H1 (cell line): ENCODE data around the gene XPNPEP2. TPM values are rescaled to one million over a fixed set of nuclear protein-coding genes. Genes with fewer than 3 reads are reported as not detected.

Experiments used
- CTCF ChIA-PET: fragments of 300-600 bp; sonication (Branson Sonifier 250); formaldehyde crosslinking; loops from one replicate; lab custom pipeline; 2021; ENCODE audit not compliant: partially characterized antibody; lab: Charles Lee
- POLR2A ChIA-PET: fragments of 300-600 bp; sonication (Branson Sonifier 250); formaldehyde crosslinking; loops from one replicate; lab custom pipeline; 2021; ENCODE audit warnings: inconsistent platforms; ENCODE audit not compliant: partially characterized antibody; lab: Charles Lee
- DNase-seq, 2 experiments: peaks; one replicate each; pipeline versions ENCODE4 v3.0.0 to v3.0.0-alpha.2; 2010 to 2022; ENCODE audit warnings: low spot score in 2 of 2, low read depth in 1 of 2, mixed read lengths in 1 of 2
- FAIRE-seq: peaks from 2 replicates; lab custom pipeline; 2011; peaks lifted over from hg19 to GRCh38; lab: Jason Lieb, UNC
- H2AFZ ChIP-seq: 2 replicates; pipeline ENCODE4 v1.8.1; 2012; ENCODE audit warnings: low read length, inconsistent platforms
- H2AK5ac ChIP-seq: 2 replicates; pipeline ENCODE4 v1.6.1; 2013; ENCODE audit warnings: low read depth, low read length
- H2BK120ac ChIP-seq: replicated peaks from 2 replicates; pipeline ENCODE3; 2013; ENCODE audit warnings: low read depth, low read length, inconsistent platforms
- H2BK12ac ChIP-seq: 2 replicates; pipeline ENCODE4 v1.6.1; 2013; ENCODE audit warnings: low read depth, low read length
- H2BK15ac ChIP-seq: 2 replicates; pipeline ENCODE4 v1.6.1; 2013; ENCODE audit warnings: low read length
- H2BK20ac ChIP-seq: 2 replicates; pipeline ENCODE4 v1.6.1; 2013; ENCODE audit warnings: low read length
- H2BK5ac ChIP-seq: 2 replicates; pipeline ENCODE4 v1.6.1; 2013; ENCODE audit warnings: low read depth, low read length
- H3K14ac ChIP-seq: 2 replicates; pipeline ENCODE4 v1.6.1; 2013; ENCODE audit warnings: inconsistent platforms; ENCODE audit not compliant: insufficient read length
- H3K18ac ChIP-seq: 2 replicates; pipeline ENCODE4 v1.6.1; 2013; ENCODE audit warnings: low read length; ENCODE audit errors: extremely low read depth
- H3K23ac ChIP-seq: 2 replicates; pipeline ENCODE4 v1.6.1; 2013; ENCODE audit warnings: inconsistent platforms; ENCODE audit not compliant: insufficient read length
- H3K23me2 ChIP-seq: 2 replicates; pipeline ENCODE4 v1.6.1; 2013; ENCODE audit warnings: low read depth, low read length
- H3K27ac ChIP-seq: 2 replicates; pipeline ENCODE4 v1.6.1; 2011; ENCODE audit warnings: low read depth, low read length, inconsistent platforms
- H3K27me3 ChIP-seq, 4 experiments: replicated peaks in 1 of 4; 1 replicate in 1 of 4; 2 replicates in 3 of 4; pipeline versions ENCODE4 v1.6.1 to v1.8.1; 2011 to 2013; ENCODE audit warnings: low read length in 3 of 4, mild to moderate bottlenecking in 3 of 4, inconsistent platforms in 2 of 4, mixed read lengths in 2 of 4, moderate library complexity in 1 of 4; ENCODE audit not compliant: control insufficient read depth in 3 of 4, insufficient read depth in 3 of 4; ENCODE audit errors: extremely low read depth in 1 of 4
- H3K36me3 ChIP-seq, 4 experiments: 2 replicates each; pipeline versions ENCODE4 v1.6.1 to v1.8.1; 2011 to 2013; ENCODE audit warnings: mild to moderate bottlenecking in 4 of 4, low read length in 3 of 4, moderate library complexity in 2 of 4, control low read depth in 1 of 4, inconsistent platforms in 1 of 4; ENCODE audit not compliant: insufficient read depth in 4 of 4, control insufficient read depth in 2 of 4
- H3K4ac ChIP-seq: replicated peaks from 2 replicates; pipeline ENCODE3; 2013; ENCODE audit warnings: low read length, low read depth, mixed read lengths, inconsistent platforms; ENCODE audit not compliant: insufficient read length
- H3K4me1 ChIP-seq, 4 experiments: replicated peaks in 1 of 4; 1 replicate in 1 of 4; 2 replicates in 3 of 4; pipeline versions ENCODE4 v1.6.1 to v1.8.1; 2011 to 2013; ENCODE audit warnings: low read length in 3 of 4, inconsistent platforms in 2 of 4, mixed read lengths in 1 of 4; ENCODE audit not compliant: insufficient read depth in 4 of 4, control insufficient read depth in 3 of 4
- H3K4me2 ChIP-seq, 2 experiments: 2 replicates each; pipeline versions ENCODE4 v1.6.1 to v1.8.1; 2011 to 2013; ENCODE audit warnings: low read depth in 2 of 2, low read length in 2 of 2, control low read depth in 1 of 2, inconsistent platforms in 1 of 2, mild to moderate bottlenecking in 1 of 2; ENCODE audit not compliant: insufficient read depth in 1 of 2
- H3K4me3 ChIP-seq, 4 experiments: fragments of 200-600, 300-600 bp in 1 of 4; sonication (generic), shearing (Covaris generic), sonication (Bioruptor Twin) in 1 of 4; 2 replicates each; pipeline versions ENCODE4 v1.5.1 to v1.8.1; 2011 to 2016; ENCODE audit warnings: low read length in 4 of 4, low read depth in 3 of 4, control low read depth in 2 of 4, inconsistent platforms in 2 of 4, mild to moderate bottlenecking in 2 of 4, mixed read lengths in 1 of 4, moderate library complexity in 1 of 4; ENCODE audit not compliant: insufficient read depth in 2 of 4; ENCODE audit errors: extremely low read depth in 1 of 4
- H3K56ac ChIP-seq: replicated peaks from 2 replicates; pipeline ENCODE3; 2013; ENCODE audit warnings: low read depth, mild to moderate bottlenecking, mixed read lengths, low read length, inconsistent platforms; ENCODE audit not compliant: insufficient read length
- H3K79me1 ChIP-seq: 2 replicates; pipeline ENCODE4 v1.6.1; 2013; ENCODE audit warnings: low read depth, low read length, control low read depth
- H3K79me2 ChIP-seq, 2 experiments: 2 replicates each; pipeline versions ENCODE4 v1.6.1 to v1.8.1; 2012 to 2013; ENCODE audit warnings: low read length in 2 of 2, mild to moderate bottlenecking in 2 of 2, inconsistent platforms in 1 of 2; ENCODE audit not compliant: insufficient read depth in 2 of 2, control insufficient read depth in 1 of 2
- H3K9ac ChIP-seq, 4 experiments: replicated peaks in 1 of 4; 1 replicate in 1 of 4; 2 replicates in 3 of 4; pipeline versions ENCODE4 v1.6.1 to v1.8.1; 2011 to 2013; ENCODE audit warnings: low read depth in 3 of 4, low read length in 3 of 4, control low read depth in 2 of 4, mild to moderate bottlenecking in 2 of 4, moderate library complexity in 2 of 4, inconsistent platforms in 1 of 4; ENCODE audit errors: extremely low read depth in 1 of 4
- H3K9me3 ChIP-seq, 2 experiments: 2 replicates each; pipeline versions ENCODE4 v1.6.1 to v1.8.1; 2012 to 2013; ENCODE audit warnings: mild to moderate bottlenecking in 2 of 2, moderate library complexity in 2 of 2, control low read depth in 1 of 2, inconsistent platforms in 1 of 2, low read depth in 1 of 2, low read length in 1 of 2, mixed read lengths in 1 of 2; ENCODE audit not compliant: insufficient read depth in 2 of 2
- H4K20me1 ChIP-seq, 2 experiments: replicated peaks in 1 of 2; 2 replicates each; pipeline versions ENCODE3 to v1.8.1; 2011 to 2013; ENCODE audit warnings: inconsistent platforms in 2 of 2, low read length in 2 of 2, mild to moderate bottlenecking in 1 of 2; ENCODE audit not compliant: insufficient read depth in 2 of 2, control insufficient read depth in 1 of 2
- H4K5ac ChIP-seq: 2 replicates; pipeline ENCODE4 v1.6.1; 2013; ENCODE audit warnings: low read length, low read depth, mixed read lengths, inconsistent platforms; ENCODE audit not compliant: insufficient read length
- H4K8ac ChIP-seq: 2 replicates; pipeline ENCODE4 v1.8.0; 2013; ENCODE audit warnings: mild to moderate bottlenecking, moderate library complexity, low read length, inconsistent platforms; ENCODE audit not compliant: insufficient read depth; ENCODE audit errors: extremely low read depth
- H4K91ac ChIP-seq: replicated peaks from 2 replicates; pipeline ENCODE3; 2013; ENCODE audit warnings: low read length, mixed read lengths, inconsistent platforms; ENCODE audit not compliant: insufficient read length
- CBX5 ChIP-seq: fragments of 300-800, 300-1000 bp; sonication (generic); IDR thresholded peaks from 2 replicates; pipeline ENCODE4 v1.7.1; 2016; ENCODE audit warnings: antibody characterized with exemption, low read length, low read depth
- CBX8 ChIP-seq: fragments of 300-800, 300-1000 bp; sonication (generic); IDR thresholded peaks from 2 replicates; pipeline ENCODE4 v1.7.1; 2016; ENCODE audit warnings: low read depth, low read length, borderline replicate concordance
- GTF2F1 ChIP-seq: IDR thresholded peaks from 2 replicates; pipeline ENCODE4 v1.6.1; 2012; ENCODE audit warnings: low read depth, low read length, improper control_type of control experiment, borderline replicate concordance
- JUN ChIP-seq: IDR thresholded peaks from 2 replicates; pipeline ENCODE4 v1.6.1; 2011; ENCODE audit warnings: low read depth, mild to moderate bottlenecking, improper control_type of control experiment, low read length
- NRF1 ChIP-seq: IDR thresholded peaks from 2 replicates; pipeline ENCODE4 v1.6.1; 2011; ENCODE audit warnings: mild to moderate bottlenecking, low read depth, low read length, improper control_type of control experiment
- WGBS, 2 experiments: shearing (Covaris generic) in 1 of 2; methylation state at CpG; one replicate each; pipeline versions ENCODE4 v1.1.6 to v1.1.7; 2013 to 2015; ENCODE audit warnings: low lambda C conversion rate in 2 of 2, mixed read lengths in 2 of 2, inconsistent platforms in 1 of 2, low coverage in 1 of 2, missing lambda C conversion rate in 1 of 2; ENCODE audit not compliant: insufficient replicate concordance in 2 of 2, insufficient coverage in 1 of 2, insufficient read length in 1 of 2; ENCODE audit errors: extremely low coverage in 1 of 2, missing lambda C conversion rate in 1 of 2; 5-methylcytosine and 5-hydroxymethylcytosine counted together
- polyA plus RNA-seq, 7 experiments: library from polyadenylated mRNA; depleted of rRNA in 3 of 7; stranded (reverse) in 5 of 7; unstranded in 2 of 7; fragments of >200 nt in 5 of 7; fragments of 200-250 nt in 2 of 7; gene quantifications; 1 replicate in 5 of 7; 2 replicates in 1 of 7; 4 replicates in 1 of 7; pipeline versions ENCODE4 v1.2.1 to v1.2.3, GENCODE V29; 2011 to 2013; ENCODE audit warnings: missing spikeins in 2 of 7, mixed read lengths in 2 of 7
- total RNA-seq: library from RNA; stranded (reverse); fragmentation: NEBNext Ultra II Directional; extraction: Animal tissue kit (Norgen Biotek cat#: 25700); gene quantifications from 2 replicates; pipeline ENCODE4 v1.2.1, GENCODE V29; 2021

XPNPEP2 gene
- total and polyA plus RNA-seq, 2 of the 8 experiments (the other 6 are each of a cell fraction or from before 2014, with no cell fraction given): 0.27 TPM; not detected in 1

- no peaks in the 10 kb centered on the region for H3K23me2 ChIP-seq
- no peak overlapping the region for H3K4ac ChIP-seq
- no peak for DNase-seq
- H3K4me2 ChIP-seq: no peak overlapping the region
- H3K4me3 ChIP-seq: no peak overlapping the region
- WGBS, 2 experiments: 90% methylated on average over 12 of the region's 14 CpGs; no CpG with 5 or more reads in 1 of the 2 experiments
- H3K9ac ChIP-seq: no peak overlapping the region
- H4K8ac ChIP-seq: no peak overlapping the region
- no peak overlapping the region for H2AFZ ChIP-seq
- H2BK120ac ChIP-seq: no peak overlapping the region
- H3K56ac ChIP-seq: no peak overlapping the region
- H4K20me1 ChIP-seq: no peaks in the 10 kb centered on the region
- no peaks in the 10 kb centered on the region for H3K79me2 ChIP-seq
- no peak overlapping the region for H2BK15ac ChIP-seq
- no peaks in the 10 kb centered on the region for H3K27me3 ChIP-seq
- no peak overlapping the region for H2BK12ac ChIP-seq
- H3K14ac ChIP-seq: no peak overlapping the region
- no peak overlapping the region for H4K5ac ChIP-seq
- H3K36me3 ChIP-seq: no peaks in the 10 kb centered on the region
- FAIRE-seq: no peak
- H3K23ac ChIP-seq: no peak overlapping the region
- H3K9me3 ChIP-seq: no peaks in the 10 kb centered on the region
- POLR2A ChIA-PET: no interaction called here
- CTCF ChIA-PET: interaction anchor here (0.7 to 4.4 kb wide), 5 partner anchors 8 to 51 kb away, joined by 4 to 24 read pairs (median 7); no protein-coding TSS in a partner anchor
- no peaks in the 10 kb centered on the region; a peak in 1 of 7 replicates for H3K4me1 ChIP-seq
- H2BK20ac ChIP-seq: no peak overlapping the region
- TF ChIP-seq CBX5 (no peak), CBX8 (no peak), GTF2F1 (no peak), NRF1 (no peak), JUN (no peak)
- no peaks in the 10 kb centered on the region for H3K79me1 ChIP-seq
- H2BK5ac ChIP-seq: no peak overlapping the region
- H3K27ac ChIP-seq: no peak overlapping the region
- H4K91ac ChIP-seq: no peak overlapping the region
- no peak overlapping the region for H2AK5ac ChIP-seq
- no peak overlapping the region for H3K18ac ChIP-seq
These were observed 32.7 kb downstream of the XPNPEP2 start for GRCh38 chrX:129771266-129771995.
